Measurements from ENCODE around the gene RICTOR.
A peak's percentile ranks its signal among the peaks of the same experiment; 100 is the strongest.

The RICTOR gene

DNA sequence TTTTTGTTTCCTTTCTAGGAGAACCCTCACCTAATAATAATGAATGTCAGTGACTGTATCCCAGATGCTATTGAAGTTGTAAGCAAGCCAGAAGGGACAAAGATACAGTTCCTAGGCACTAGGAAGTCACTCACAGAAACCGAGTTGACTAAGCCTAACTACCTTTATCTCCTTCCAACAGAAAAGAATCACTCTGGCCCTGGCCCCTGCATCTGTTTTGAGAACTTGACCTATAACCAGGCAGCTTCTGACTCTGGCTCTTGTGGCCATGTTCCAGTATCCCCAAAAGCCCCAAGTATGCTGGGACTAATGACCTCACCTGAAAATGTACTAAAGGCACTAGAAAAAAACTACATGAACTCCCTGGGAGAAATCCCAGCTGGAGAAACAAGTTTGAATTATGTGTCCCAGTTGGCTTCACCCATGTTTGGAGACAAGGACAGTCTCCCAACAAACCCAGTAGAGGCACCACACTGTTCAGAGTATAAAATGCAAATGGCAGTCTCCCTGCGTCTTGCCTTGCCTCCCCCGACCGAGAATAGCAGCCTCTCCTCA lies 141.3 kb downstream of the RICTOR start:
- no peak for DNase-seq

DNA sequence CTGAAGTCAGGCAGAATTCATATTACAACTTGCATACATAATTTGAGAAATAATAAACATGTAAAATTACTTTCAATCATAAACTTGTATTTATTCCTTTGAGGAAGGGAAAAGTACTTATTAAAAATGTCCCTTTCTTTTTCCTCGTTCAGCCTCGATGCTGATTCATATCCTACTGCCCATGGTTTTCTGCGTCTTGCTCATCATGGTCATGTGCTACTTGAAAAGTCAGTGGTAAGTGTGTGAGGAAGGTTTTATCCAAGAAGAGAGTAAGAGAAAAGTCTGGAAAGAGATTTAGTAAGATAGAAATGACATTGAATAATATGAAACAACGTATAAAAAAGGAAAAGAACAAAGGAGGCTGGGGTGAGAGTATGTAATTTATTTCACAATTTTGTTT lies 142.5 kb downstream of the RICTOR start:
- no peak for DNase-seq

DNA sequence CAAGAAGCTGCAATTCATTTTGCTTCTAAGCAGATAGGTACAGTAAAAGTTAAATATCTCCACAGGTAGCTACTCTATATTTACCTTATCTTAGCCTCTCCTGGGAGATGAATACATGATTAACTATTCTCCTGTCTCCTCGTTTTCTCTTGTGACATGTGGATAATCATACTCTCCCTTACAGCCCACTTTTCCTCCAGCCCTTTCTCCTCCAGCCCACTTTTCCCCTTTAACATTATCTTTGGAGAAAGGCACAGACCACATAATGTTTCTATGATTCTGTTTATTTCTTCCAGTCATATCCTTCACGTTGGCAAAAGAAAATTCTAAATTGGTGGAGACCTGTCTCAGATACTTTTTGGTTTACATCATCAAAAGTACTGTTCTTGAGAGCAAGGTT lies 144.4 kb downstream of the RICTOR start:
- DNase-seq = no peak

DNA sequence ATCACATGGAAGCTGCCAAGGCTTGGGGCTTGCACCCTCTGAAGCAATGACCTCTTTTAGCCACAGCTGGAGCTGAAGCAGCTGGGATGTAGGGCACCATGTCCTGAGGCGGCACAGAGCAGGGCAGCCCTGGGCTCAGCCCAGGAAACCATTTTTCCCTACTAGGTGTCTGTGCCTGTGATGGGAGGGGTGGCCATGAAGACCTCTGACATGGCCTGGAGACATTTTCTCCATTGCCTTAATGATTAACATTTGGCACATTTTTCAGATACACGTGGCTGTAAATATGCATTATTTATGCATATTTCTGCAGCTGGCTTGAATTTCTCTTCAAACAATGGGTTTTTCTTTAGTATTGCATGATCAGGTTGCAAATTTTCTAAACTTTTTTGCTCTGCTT lies 146.7 kb downstream of the RICTOR start:
- DNase-seq = no peak

DNA sequence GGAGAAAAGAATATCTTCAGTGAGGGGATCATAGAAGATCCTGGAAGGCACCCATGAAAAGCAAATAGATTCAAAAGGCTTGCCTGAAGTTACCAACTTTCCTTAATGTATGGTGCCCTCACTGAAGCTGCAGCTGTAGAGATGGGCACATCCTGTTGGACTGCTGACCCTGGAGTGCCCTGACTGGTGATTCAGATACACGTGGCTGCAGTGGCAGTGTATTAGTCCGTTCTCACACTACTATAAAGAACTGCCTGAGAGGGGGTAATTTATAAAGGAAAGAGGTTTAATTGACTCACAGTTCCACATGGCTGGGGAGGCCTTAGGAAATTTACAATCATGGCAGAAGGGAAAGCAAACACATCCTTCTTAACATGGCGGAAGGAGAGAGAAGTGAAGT lies 148.1 kb downstream of the RICTOR start:
- DNase-seq = no peak

DNA sequence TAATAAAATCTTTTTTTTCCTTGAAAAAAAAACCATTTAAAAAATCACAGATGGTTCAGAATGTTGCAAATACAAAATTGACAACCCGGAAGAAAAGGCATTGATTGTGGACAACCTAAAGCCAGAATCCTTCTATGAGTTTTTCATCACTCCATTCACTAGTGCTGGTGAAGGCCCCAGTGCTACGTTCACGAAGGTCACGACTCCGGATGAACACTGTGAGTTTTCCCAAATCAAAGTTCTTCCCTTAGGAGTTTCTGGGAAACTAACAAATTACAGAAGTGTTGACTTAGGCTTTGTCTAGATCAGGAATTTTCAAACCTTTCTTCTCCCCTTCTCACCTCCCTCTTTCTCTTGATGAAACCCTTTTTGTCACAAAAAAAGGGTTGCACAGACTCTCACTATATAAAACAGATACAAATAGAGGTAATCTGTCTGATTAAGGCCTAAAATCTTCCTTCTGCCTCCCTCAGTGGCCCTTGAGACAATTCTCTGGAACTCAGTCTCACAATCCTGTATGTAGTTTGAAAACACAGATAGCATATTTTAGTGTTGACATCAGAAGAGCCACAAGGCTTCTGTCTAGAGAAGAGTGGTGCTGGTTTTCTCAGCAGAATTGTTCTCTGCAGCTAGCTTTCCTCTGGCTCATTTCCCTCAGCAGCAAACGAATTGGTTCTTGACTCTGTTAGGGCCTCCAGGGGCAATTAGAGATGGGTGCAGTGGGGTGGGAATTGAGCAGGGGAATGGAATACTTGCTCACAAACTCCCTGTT lies 148.9 kb downstream of the RICTOR start:
- DNase-seq = no peak

DNA sequence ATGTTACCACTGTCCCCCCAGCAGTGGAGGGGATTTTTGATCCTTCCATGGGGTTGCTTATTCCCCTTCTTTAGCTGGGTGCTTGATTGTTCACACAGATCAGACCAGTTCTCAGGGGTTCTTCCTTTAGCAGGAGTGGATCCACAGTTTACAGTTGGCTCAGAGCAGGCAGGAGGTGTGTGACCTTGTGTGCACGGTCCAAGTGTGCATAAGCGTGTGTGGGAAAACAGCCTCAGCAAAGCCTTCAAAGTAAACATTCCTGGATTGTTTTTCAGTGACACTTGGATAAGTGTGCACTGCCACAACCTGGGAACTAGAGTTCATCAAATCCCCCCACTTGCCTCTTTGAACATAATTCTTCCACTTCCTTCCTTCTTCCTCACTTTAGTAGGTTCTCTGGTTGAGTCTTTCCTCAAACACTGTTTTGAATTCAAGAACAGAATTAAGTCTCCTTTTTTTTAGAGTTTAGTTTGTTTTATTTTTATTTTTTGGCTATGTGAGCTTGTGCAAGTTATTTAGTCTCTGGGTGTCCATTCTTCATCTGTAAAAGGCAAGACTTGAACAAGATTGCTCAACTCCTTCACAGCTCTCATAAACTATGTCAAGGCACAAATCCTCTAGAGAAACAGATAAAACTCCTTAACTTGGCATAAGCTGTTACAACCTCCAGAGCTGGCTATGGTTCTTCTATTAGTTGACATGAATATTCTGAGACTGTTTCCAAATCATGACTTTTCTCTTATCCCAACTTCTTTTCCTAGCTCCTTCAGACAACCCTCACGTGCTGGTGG lies 150.3 kb downstream of the RICTOR start:
- DNase-seq = no peak

DNA sequence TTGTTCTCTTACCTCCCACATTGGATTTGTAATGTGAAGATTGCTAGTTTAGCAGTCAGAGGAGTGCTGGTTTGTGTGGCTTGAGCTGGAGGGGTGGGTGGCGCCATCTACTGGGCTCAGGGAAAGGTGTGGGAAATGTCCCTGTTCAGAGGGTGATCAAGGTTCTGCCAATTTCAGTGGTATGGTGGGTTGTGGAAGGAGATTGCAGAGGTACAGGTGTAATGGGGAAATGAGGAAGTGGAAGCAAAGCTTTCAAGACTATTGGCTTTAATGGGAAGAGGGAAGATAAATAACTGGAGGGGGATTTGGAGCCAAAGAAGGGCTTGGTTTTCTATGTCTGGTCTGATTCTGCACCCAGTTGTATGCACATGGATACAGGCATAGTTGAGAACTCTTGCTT lies 152.0 kb downstream of the RICTOR start:
- peak in 7 of 14 donors; percentile 2 to 45 (median 17) for DNase-seq

DNA sequence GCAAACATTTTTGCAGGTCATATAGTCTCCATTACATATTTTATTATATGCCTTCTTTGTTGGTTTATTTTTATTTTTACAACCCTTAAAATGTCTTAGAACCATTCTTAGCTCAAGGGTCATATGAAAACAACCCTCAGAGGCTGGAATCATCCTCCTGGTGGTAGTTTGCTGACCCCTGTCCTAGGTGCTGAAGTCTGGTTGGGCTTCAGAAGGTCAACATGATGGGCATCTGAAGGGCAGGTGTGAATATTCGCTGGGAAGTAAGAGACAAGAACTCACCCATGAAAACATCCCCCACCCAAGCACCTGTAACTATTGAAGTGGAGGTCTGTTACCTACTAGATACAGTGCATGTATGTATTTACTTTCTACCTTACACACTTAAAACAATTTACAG lies 153.0 kb downstream of the RICTOR start:
- no peak for DNase-seq

DNA sequence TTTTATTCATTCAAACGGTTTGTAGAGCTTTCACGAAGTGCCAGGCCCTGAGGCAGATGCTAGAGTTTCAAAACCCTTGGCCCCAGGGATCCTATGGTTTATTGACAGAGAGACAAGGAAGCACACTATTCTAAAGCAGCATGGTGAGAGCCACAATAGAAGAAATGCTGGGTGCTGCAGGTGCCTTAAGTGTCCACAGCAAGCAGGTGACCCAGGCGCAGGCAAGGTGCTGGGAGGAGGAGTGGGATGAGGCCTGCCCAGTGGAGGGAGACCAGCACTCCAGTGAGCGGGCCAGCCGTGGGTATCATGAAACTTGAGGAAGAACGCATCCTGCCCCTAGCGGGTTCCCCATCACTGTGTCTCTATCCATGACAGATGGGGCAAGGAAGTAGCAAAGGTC lies 157.4 kb downstream of the RICTOR start:
- no peak for DNase-seq

DNA sequence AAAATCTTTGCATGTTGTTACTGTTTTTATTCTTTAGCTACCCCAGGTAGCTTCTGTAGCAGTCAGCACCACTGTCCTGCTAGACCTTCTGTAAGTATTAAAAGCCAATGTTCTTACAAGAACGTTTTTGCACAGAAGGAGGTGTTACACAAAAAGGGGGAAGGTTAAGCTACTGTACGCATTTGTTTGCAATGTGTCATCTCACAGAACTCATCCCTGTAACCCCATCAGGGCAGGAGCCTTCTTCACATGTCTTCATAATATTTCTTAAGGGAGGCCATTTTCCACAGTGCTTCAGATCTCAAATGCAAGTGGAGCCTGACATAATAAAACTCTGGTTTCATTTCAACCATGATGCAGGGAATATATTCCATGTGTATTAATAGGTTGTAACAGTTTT lies 160.5 kb downstream of the RICTOR start:
- DNase-seq = no peak

DNA sequence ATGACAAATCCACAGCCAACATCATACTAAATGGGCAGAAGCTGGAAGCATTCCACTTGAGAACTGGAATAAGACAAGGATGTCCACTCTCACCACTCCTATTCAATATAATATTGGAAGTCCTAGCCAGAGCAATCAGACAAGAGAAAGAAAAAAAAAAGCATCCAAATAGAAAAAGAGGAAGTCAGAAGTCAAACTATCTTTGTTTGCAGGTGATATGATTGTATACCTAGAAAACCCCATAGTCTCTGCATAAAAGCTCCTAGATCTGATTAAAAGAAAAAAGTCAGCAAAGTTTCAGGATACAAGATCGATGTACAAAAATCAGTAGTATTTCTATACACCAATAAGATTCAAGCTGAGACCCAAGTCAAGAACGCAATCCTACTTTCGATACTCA lies 162.3 kb downstream of the RICTOR start:
- no peak for DNase-seq

DNA sequence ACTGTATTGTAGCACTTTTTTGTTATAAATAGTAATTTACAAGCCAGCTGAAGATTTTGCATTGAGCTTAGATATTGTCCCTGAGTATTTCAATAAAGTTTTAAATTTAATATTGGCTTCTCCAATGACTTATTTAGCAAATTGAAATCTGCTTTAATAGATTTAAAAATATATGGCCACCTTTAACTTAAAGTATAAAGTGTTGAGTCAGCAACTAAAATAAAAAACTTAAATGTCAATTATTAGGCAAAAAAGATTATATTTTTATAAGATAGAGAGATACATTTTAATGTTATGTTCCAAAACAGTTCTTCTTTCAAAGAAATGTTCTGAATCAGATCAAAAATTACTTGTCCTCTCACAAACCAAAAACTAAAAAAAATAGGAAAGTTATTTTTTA lies 167.7 kb downstream of the RICTOR start:
- DNase-seq = no peak

DNA sequence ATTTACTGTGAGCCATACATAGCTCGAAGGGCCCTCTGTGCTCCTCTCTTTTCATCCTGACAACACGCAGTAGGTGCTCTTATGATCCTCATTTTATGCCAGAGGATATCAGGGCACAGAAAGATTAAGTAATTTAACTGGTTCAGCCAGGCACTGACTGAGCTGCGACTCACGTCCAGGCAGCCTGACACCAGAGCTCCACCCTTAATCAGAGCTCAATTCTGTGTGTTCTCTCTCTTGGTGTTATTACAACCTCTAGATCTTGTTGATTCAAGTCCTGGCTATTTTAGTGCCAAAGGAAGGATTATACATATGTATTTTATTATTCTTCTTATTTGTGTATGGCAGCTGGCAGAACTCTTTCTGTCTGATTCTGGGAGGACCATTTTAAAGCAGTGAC lies 168.7 kb downstream of the RICTOR start:
- DNase-seq = no peak

DNA sequence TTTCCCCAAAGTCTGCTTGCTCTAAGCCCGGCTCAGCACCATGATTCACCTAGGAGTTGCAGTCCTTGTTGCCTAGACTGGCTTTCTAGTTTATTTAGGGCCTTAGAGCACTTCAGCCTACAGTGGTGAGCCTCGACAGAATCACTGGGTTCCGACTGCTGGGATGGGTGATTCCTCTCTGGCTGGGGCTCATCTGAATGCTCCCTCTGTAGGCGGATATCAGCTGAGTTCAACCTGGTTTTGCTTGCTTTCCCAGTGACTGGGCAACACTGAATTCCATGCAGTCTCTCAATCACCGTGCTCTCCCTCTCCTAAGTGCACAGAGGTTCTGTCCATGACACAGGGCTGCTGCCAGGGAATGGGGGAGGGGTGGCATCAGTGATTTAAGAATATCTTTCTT lies 174.3 kb downstream of the RICTOR start:
- no peak for DNase-seq

DNA sequence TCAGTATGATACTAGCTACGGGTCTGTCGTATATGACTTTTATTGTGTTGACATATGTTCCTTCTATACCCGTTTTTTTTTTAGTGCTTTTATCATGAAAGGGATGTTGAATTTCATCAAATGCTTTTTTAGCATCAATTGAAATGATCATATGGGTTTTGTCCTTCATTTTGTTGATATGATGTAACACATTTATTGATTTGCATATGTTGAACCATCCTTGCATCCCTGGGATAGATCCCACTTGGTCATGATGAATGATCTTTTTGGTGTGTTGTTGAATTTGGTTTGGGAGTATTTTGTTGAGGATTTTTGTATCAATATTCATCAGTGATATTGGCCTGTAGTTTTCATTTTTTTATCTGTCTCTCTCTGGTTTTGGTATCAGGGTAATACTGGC lies 177.4 kb downstream of the RICTOR start:
- no peak for DNase-seq

DNA sequence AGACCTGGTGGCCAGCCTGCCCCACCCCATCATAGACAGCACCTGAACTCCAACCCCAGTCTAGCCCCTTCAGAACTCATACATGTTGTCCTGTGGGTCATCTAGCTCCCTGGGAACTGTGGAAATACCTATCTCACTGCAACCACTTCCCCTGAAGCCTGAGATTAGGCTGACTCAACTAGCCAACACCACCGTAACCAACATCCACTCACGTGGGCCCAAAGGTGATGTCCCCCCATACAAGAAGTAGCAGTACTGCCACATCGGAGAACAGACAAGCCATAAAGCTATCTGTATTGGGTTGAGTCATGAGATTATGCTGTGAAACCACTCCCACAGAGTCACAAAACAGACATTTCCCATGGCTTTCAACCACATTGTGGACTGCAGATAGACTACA lies 181.8 kb downstream of the RICTOR start:
- no peak for DNase-seq

DNA sequence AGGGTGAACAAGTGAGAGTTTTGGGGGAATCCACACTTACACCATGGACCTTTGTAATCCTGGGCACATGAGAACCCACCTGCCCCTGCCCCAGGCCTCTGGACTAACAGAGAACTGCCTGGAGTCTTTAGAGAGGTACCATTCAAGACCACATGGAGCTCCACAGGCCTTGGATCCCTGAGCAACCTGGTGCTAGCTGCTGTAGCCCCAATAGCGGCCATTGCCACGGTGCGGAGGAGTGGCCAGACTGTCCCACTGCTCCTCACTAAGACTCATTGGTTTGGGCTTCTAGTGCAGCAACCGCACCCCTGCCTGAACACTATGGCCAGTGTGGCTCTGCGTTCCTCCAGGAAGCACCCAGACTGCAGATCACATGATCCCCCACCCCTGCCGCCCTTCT lies 182.6 kb downstream of the RICTOR start:
- DNase-seq = no peak

DNA sequence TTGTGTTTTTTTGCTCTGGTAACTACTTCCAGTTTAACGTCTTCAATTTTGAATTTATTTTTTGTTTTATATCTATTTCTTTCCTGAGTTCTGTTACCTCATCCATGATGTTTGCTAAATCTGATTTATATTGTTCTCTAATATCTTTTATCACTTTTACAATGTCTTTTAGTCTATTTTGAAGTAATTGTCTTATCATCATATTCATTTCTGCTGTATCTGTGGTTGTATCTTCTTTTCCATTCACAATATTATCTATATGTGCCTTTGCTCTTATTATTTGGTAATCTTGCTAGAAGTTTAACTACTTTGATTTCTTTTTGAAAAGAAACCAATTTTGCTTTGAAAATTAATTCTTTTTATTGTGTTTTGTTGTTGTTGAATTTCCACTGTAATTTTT lies 184.8 kb downstream of the RICTOR start:
- DNase-seq = no peak

DNA sequence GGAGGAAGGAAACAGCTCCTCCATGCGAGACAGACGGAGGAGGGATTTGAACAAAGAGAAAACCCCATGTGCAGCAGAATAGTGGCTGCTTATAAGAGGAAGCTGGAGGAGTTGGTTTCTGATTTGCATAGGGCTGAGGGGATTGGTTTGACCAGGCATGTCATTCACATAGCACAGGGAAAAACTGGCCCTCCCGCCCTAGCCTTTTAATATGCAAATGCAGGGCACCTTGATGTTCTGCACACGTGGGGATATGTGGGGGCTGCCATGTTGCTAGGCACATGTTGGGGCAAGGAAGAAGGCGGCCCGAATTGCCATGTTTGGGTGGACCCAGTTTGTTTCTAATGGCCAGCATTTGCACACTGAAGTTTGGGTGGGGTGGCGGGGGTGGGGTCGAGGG lies 186.2 kb downstream of the RICTOR start:
- no peak for DNase-seq
